H1 (cell line): Measurements from ENCODE around the gene VSTM2B. TPM values are rescaled to one million over a fixed set of nuclear protein-coding genes. Genes with fewer than 3 reads are reported as not detected.

Experiments used
- polyA plus RNA-seq, 7 experiments: library from polyadenylated mRNA; depleted of rRNA in 3 of 7; stranded (reverse) in 5 of 7; unstranded in 2 of 7; fragments of >200 nt in 5 of 7; fragments of 200-250 nt in 2 of 7; gene quantifications; 1 replicate in 5 of 7; 2 replicates in 1 of 7; 4 replicates in 1 of 7; pipeline versions ENCODE4 v1.2.1 to v1.2.3, GENCODE V29; 2011 to 2013; ENCODE audit warnings: missing spikeins in 2 of 7, mixed read lengths in 2 of 7
- total RNA-seq: library from RNA; stranded (reverse); fragmentation: NEBNext Ultra II Directional; extraction: Animal tissue kit (Norgen Biotek cat#: 25700); gene quantifications from 2 replicates; pipeline ENCODE4 v1.2.1, GENCODE V29; 2021

VSTM2B gene
- total and polyA plus RNA-seq, 2 of the 8 experiments (the other 6 are each of a cell fraction or from before 2014, with no cell fraction given) = 0.82 to 1.5 TPM

Other genes starting within 250 kb of the VSTM2B start
- gene POP4, start 80.3 kb downstream of the VSTM2B start, total RNA-seq = 38.0 and 41.5 TPM in 2 replicates
- 22.8 and 29.1 TPM in 2 replicates for gene POP4, start 80.3 kb downstream of the VSTM2B start, polyA plus RNA-seq (2011; rRNA removed)
- gene PLEKHF1, start 139.5 kb downstream of the VSTM2B start, total RNA-seq = 11.1 and 12.0 TPM in 2 replicates
- gene PLEKHF1, start 139.5 kb downstream of the VSTM2B start, polyA plus RNA-seq (2011; rRNA removed) = 18.4 and 21.8 TPM in 2 replicates
- 11.9 and 14.5 TPM in 2 replicates for gene C19orf12, start 189.3 kb downstream of the VSTM2B start, total RNA-seq
- 10.7 and 14.6 TPM in 2 replicates for gene C19orf12, start 189.3 kb downstream of the VSTM2B start, polyA plus RNA-seq (2011; rRNA removed)